Sigmoid colon (tissue), 7 donors: ENCODE data around the gene FAM135A. TPM values are rescaled to one million over a fixed set of nuclear protein-coding genes. Genes with fewer than 3 reads are reported as not detected.

ENCODE experiments used
- DNase-seq: peaks from one replicate; pipeline ENCODE4 v3.0.0-alpha.2; 2019
- H3K27ac ChIP-seq, 4 donors: fragments of 200-600 bp; sonication (generic); one replicate each; pipeline ENCODE4 v1.5.1; 2016 to 2019; ENCODE audit warnings: mild to moderate bottlenecking in 1 of 4
- H3K27me3 ChIP-seq, 3 donors: fragments of 200-600 bp; sonication (generic); one replicate each; pipeline ENCODE4 v1.5.1; 2019; ENCODE audit warnings: mild to moderate bottlenecking in 1 of 3
- H3K36me3 ChIP-seq, 4 donors: fragments of 200-600 bp; sonication (generic); one replicate each; pipeline ENCODE4 v1.5.1; 2016 to 2019
- H3K4me1 ChIP-seq, 4 donors: fragments of 200-600 bp; sonication (generic); one replicate each; pipeline ENCODE4 v1.5.1; 2017 to 2019
- H3K4me3 ChIP-seq, 4 donors: fragments of 200-600 bp; sonication (generic); one replicate each; pipeline ENCODE4 v1.5.1; 2017 to 2019; ENCODE audit warnings: mild to moderate bottlenecking in 2 of 4, moderate library complexity in 1 of 4
- H3K9me3 ChIP-seq, 4 donors: fragments of 200-600 bp in 3 of 4; sonication (generic) in 3 of 4; one replicate each; pipeline versions ENCODE4 v1.5.1 to v1.6.1; 2013 to 2019
- CTCF ChIP-seq, 4 experiments: fragments of 450-650 bp in 3 of 4; fragments of 200-600 bp in 1 of 4; IDR thresholded peaks; one replicate each; pipeline ENCODE4 v1.5.1; 2016 to 2019; ENCODE audit warnings: antibody characterized with exemption in 4 of 4, mild to moderate bottlenecking in 3 of 4, moderate library complexity in 2 of 4
- EP300 ChIP-seq, 4 donors: sonication (generic); formaldehyde crosslinking; IDR thresholded peaks; one replicate each; pipeline ENCODE4 v1.6.1; 2017; ENCODE audit warnings: antibody characterized with exemption in 4 of 4
- POLR2A ChIP-seq, 2 donors: fragments of 450-650 bp; IDR thresholded peaks; one replicate each; pipeline ENCODE4 v1.6.1; 2016; ENCODE audit warnings: antibody characterized with exemption in 2 of 2, mild to moderate bottlenecking in 2 of 2, moderate library complexity in 2 of 2
- POLR2AphosphoS5 ChIP-seq, 4 donors: sonication (generic); formaldehyde crosslinking; IDR thresholded peaks; one replicate each; pipeline ENCODE4 v1.6.1; 2017; ENCODE audit warnings: antibody characterized with exemption in 4 of 4
- WGBS, 2 donors: extraction: QIAGEN DNeasy Blood & Tissue Kit; methylation state at CpG; one replicate each; pipeline ENCODE4 v1.1.7; 2013; 5-methylcytosine and 5-hydroxymethylcytosine counted together
- intact Hi-C: fragments of 100-400 bp; cut with DNase I; formaldehyde crosslinking; loops from one replicate; pipeline ENCODE4 v1.15.1; 2023
- polyA plus RNA-seq, 3 donors: library from polyadenylated mRNA; stranded (reverse); fragments of 200-250 nt; gene quantifications; one replicate each; pipeline ENCODE4 v1.2.3, GENCODE V29; 2013
- total RNA-seq, 4 donors: library from RNA; depleted of rRNA; stranded (reverse); fragments of >200 nt; gene quantifications; one replicate each; pipeline ENCODE4 v1.1.0, GENCODE V29; 2016
- donor health status: healthy with polysubstance abuse.
- donor health status: Bipolar disorder and iron deficiency.
- donor health status: healthy.

The FAM135A gene
- total and polyA plus RNA-seq, 7 donors, result 15.2 to 31.7 (median 27.7) TPM

GRCh38 chr6:70388814-70389213 lies 24.5 kb upstream of the FAM135A start:
- TF ChIP-seq EP300 (IDR thresholded peaks at IDR 0.05) (no peak), POLR2A (IDR thresholded peaks at IDR 0.05) (no peak), POLR2AphosphoS5 (IDR thresholded peaks at IDR 0.05) (no peak), CTCF (IDR thresholded peaks at IDR 0.05) (no peak)
- H3K9me3 ChIP-seq, result no peaks in the 10 kb centered on the region
- no peak overlapping the region for H3K4me3 ChIP-seq
- H3K4me1 ChIP-seq, result no peaks in the 10 kb centered on the region
- H3K36me3 ChIP-seq, result no peaks in the 10 kb centered on the region
- no peak for DNase-seq
- H3K27ac ChIP-seq, result no peak overlapping the region
- H3K27me3 ChIP-seq, result no peaks in the 10 kb centered on the region
- intact Hi-C loops, result no loop called here
- WGBS, 2 donors, result 86 to 90% methylated on average over 1 of the region's 1 CpG

- Histone ChIP-seq H3K27me3 (no peaks in the 10 kb centered on the region), H3K9me3 (no peaks in the 10 kb centered on the region), H3K36me3 (no peaks in the 10 kb centered on the region), H3K27ac (no peak overlapping the region), H3K4me3 (no peak overlapping the region), H3K4me1 (no peaks in the 10 kb centered on the region)
- TF ChIP-seq CTCF (IDR thresholded peaks at IDR 0.05), result no peak
- no peak for TF ChIP-seq POLR2A (IDR thresholded peaks at IDR 0.05)
- no peak for TF ChIP-seq EP300 (IDR thresholded peaks at IDR 0.05)
- TF ChIP-seq POLR2AphosphoS5 (IDR thresholded peaks at IDR 0.05), result no peak
- intact Hi-C loops, result no loop called here
- no peak for DNase-seq
Observed at GRCh38 chr6:70389261-70389660, 24.0 kb upstream of the FAM135A start.

GRCh38 chr6:70390067-70390466 lies 23.2 kb upstream of the FAM135A start:
- DNase-seq, result no peak
- H3K36me3 ChIP-seq, result no peaks in the 10 kb centered on the region
- no peaks in the 10 kb centered on the region for H3K4me1 ChIP-seq
- 61 to 66% methylated on average over 1 of the region's 1 CpG for WGBS, 2 donors
- no peaks in the 10 kb centered on the region for H3K27me3 ChIP-seq
- intact Hi-C loops, result no loop called here
- no peak overlapping the region for H3K27ac ChIP-seq
- no peak overlapping the region for H3K4me3 ChIP-seq
- TF ChIP-seq CTCF (IDR thresholded peaks at IDR 0.05), result no peak
- no peak for TF ChIP-seq EP300 (IDR thresholded peaks at IDR 0.05)
- no peak for TF ChIP-seq POLR2A (IDR thresholded peaks at IDR 0.05)
- no peaks in the 10 kb centered on the region for H3K9me3 ChIP-seq

GRCh38 chr6:70391492-70391891 lies 21.8 kb upstream of the FAM135A start:
- H3K36me3 ChIP-seq, result no peaks in the 10 kb centered on the region
- DNase-seq, result no peak

GRCh38 chr6:70394518-70395300 lies 18.6 kb upstream of the FAM135A start:
- H3K27ac ChIP-seq, result no peak overlapping the region
- intact Hi-C loops, result no loop called here
- no peak overlapping the region for H3K4me3 ChIP-seq
- no peak for DNase-seq
- no peaks in the 10 kb centered on the region for H3K9me3 ChIP-seq
- WGBS, 2 donors, result 82 to 92% methylated on average over 20 of the region's 20 CpGs
- H3K36me3 ChIP-seq, result no peaks in the 10 kb centered on the region
- no peaks in the 10 kb centered on the region for H3K27me3 ChIP-seq
- TF ChIP-seq EP300 (IDR thresholded peaks at IDR 0.05), result no peak
- TF ChIP-seq POLR2AphosphoS5 (IDR thresholded peaks at IDR 0.05), result no peak
- no peak for TF ChIP-seq POLR2A (IDR thresholded peaks at IDR 0.05)
- TF ChIP-seq CTCF (IDR thresholded peaks at IDR 0.05), result no peak
- H3K4me1 ChIP-seq, result no peaks in the 10 kb centered on the region

More at GRCh38 chr6:70391492-70391891, 21.8 kb upstream of the FAM135A start:
- Histone ChIP-seq H3K4me3 (no peak overlapping the region), H3K4me1 (no peaks in the 10 kb centered on the region), H3K27me3 (no peaks in the 10 kb centered on the region), H3K9me3 (no peaks in the 10 kb centered on the region), H3K27ac (no peak overlapping the region)
- TF ChIP-seq POLR2AphosphoS5 (IDR thresholded peaks at IDR 0.05), result no peak
- TF ChIP-seq EP300 (IDR thresholded peaks at IDR 0.05), result no peak
- 19 to 66% methylated on average over 3 of the region's 3 CpGs for whole genome bisulfite sequencing, 2 donors
- intact Hi-C loops, result no loop called here
